ENCODE data around the gene PDLIM5.
A peak's percentile ranks its signal among the peaks of the same experiment; 100 is the strongest.
"Not testable (repeated sequence)": the region's sequence is repeated elsewhere in the genome, so short reads cannot be mapped to it uniquely, and the experiment has no call there.

PDLIM5 gene

GRCh38 chr4:94528792-94529451 is 77.2 kb downstream of the PDLIM5 start:
- DNase-seq (ENCODE audit: low read depth, low spot score): no peak

- DNase-seq (ENCODE audit: low read depth, low spot score): no peak
Measured at GRCh38 chr4:94530073-94530472, 78.3 kb downstream of the PDLIM5 start.

GRCh38 chr4:94531991-94532789 is 80.4 kb downstream of the PDLIM5 start:
- no peak for DNase-seq (ENCODE audit: low read depth, low spot score)

- no peak for DNase-seq (ENCODE audit: low read depth, low spot score)
Measured at GRCh38 chr4:94533405-94534223, 81.9 kb downstream of the PDLIM5 start.

GRCh38 chr4:94534401-94535312 is 82.9 kb downstream of the PDLIM5 start:
- DNase-seq (ENCODE audit: low read depth, low spot score): peak; percentile 18

GRCh38 chr4:94536049-94536448 is 84.3 kb downstream of the PDLIM5 start:
- DNase-seq (ENCODE audit: low read depth, low spot score): no peak

GRCh38 chr4:94536649-94537469 is 85.1 kb downstream of the PDLIM5 start:
- DNase-seq (ENCODE audit: low read depth, low spot score): no peak

GRCh38 chr4:94537921-94538628 is 86.3 kb downstream of the PDLIM5 start:
- DNase-seq (ENCODE audit: low read depth, low spot score): no peak

- DNase-seq (ENCODE audit: low read depth, low spot score): peak; percentile 43
Measured at GRCh38 chr4:94540476-94540875, 88.7 kb downstream of the PDLIM5 start.

GRCh38 chr4:94544811-94545210 is 93.1 kb downstream of the PDLIM5 start:
- DNase-seq (ENCODE audit: low read depth, low spot score): no peak

- DNase-seq (ENCODE audit: low read depth, low spot score): no peak
Measured at GRCh38 chr4:94545296-94545695, 93.6 kb downstream of the PDLIM5 start.

- DNase-seq (ENCODE audit: low read depth, low spot score): no peak
Measured at GRCh38 chr4:94546949-94547348, 95.2 kb downstream of the PDLIM5 start.

GRCh38 chr4:94548571-94548970 is 96.8 kb downstream of the PDLIM5 start:
- DNase-seq (ENCODE audit: low read depth, low spot score): no peak

GRCh38 chr4:94550352-94550751 is 98.6 kb downstream of the PDLIM5 start:
- DNase-seq (ENCODE audit: low read depth, low spot score): no peak

GRCh38 chr4:94550851-94551250 is 99.1 kb downstream of the PDLIM5 start:
- DNase-seq (ENCODE audit: low read depth, low spot score): no peak

GRCh38 chr4:94551643-94552564 is 100.2 kb downstream of the PDLIM5 start:
- no peak for DNase-seq (ENCODE audit: low read depth, low spot score)

- DNase-seq (ENCODE audit: low read depth, low spot score): not testable (repeated sequence)
Measured at GRCh38 chr4:94556047-94556446, 104.3 kb downstream of the PDLIM5 start.

GRCh38 chr4:94557632-94558031 is 105.9 kb downstream of the PDLIM5 start:
- DNase-seq (ENCODE audit: low read depth, low spot score): not testable (repeated sequence)
